HEK293 (cell line): ENCODE results near the gene CTIF.

ENCODE experiments used
- CTCF ChIA-PET: fragments of 350-600 bp; formaldehyde crosslinking; extraction: SDS; loops from one replicate; lab custom pipeline; 2021; ENCODE audit warnings: antibody characterized with exemption; lab: Yijun Ruan, JAX
- POLR2A ChIA-PET: fragments of 300-600 bp; formaldehyde crosslinking; extraction: SDS; loops from one replicate; lab custom pipeline; 2020; ENCODE audit warnings: antibody characterized with exemption, inconsistent platforms; lab: Yijun Ruan, JAX
- H3K27ac ChIP-seq: fragments of 200-500 bp; sonication (Bioruptor generic); 2 replicates; pipeline ENCODE4 v1.5.1; 2014; ENCODE audit warnings: low read depth, low read length, control low read depth, inconsistent platforms; ENCODE audit errors: extremely low read depth
- H3K36me3 ChIP-seq, 2 experiments: fragments of 200-500 bp in 1 of 2; sonication (Bioruptor generic) in 1 of 2; 1 replicate in 1 of 2; 2 replicates in 1 of 2; pipeline ENCODE4 v1.5.1; 2014 to 2017; ENCODE audit warnings: inconsistent platforms in 2 of 2, low read length in 2 of 2; ENCODE audit not compliant: control insufficient read depth in 2 of 2, insufficient read depth in 1 of 2
- H3K4me1 ChIP-seq: fragments of 200-500 bp; sonication (Bioruptor generic); 2 replicates; pipeline ENCODE4 v1.5.1; 2014; ENCODE audit warnings: mild to moderate bottlenecking, low read length, inconsistent platforms; ENCODE audit not compliant: control insufficient read depth, insufficient read depth
- H3K4me3 ChIP-seq: 2 replicates; pipeline ENCODE4 v1.5.1; 2011; ENCODE audit warnings: low read depth, mild to moderate bottlenecking, control low read depth, low read length, moderate library complexity
- H3K9me3 ChIP-seq: fragments of 200-500 bp; sonication (Bioruptor generic); 2 replicates; pipeline ENCODE4 v1.5.1; 2014; ENCODE audit warnings: low read depth, low read length, inconsistent platforms; ENCODE audit not compliant: control insufficient read depth, insufficient read depth
- EGR2 ChIP-seq: fragments of 450-650 bp; formaldehyde crosslinking; IDR thresholded peaks from 2 replicates; pipeline ENCODE4 v1.5.1; 2016; ENCODE audit warnings: low read depth, missing biosample characterization, missing genetic modification characterization
- GFI1B ChIP-seq: fragments of 450-650 bp; formaldehyde crosslinking; IDR thresholded peaks from 2 replicates; pipeline ENCODE4 v1.5.1; 2016; ENCODE audit warnings: missing biosample characterization, missing genetic modification characterization
- KLF17 ChIP-seq: fragments of 450-650 bp; formaldehyde crosslinking; IDR thresholded peaks from 2 replicates; pipeline ENCODE4 v1.5.1; 2016; ENCODE audit warnings: missing biosample characterization, missing genetic modification characterization
- KLF9 ChIP-seq: fragments of 450-650 bp; formaldehyde crosslinking; IDR thresholded peaks from 2 replicates; pipeline ENCODE4 v1.5.1; 2016; ENCODE audit warnings: missing biosample characterization, missing genetic modification characterization, low read depth
- PRDM10 ChIP-seq: fragments of 450-650 bp; formaldehyde crosslinking; IDR thresholded peaks from 2 replicates; pipeline ENCODE4 v1.5.1; 2016; ENCODE audit warnings: missing biosample characterization, missing genetic modification characterization
- PRDM4 ChIP-seq: fragments of 450-650 bp; formaldehyde crosslinking; IDR thresholded peaks from 2 replicates; pipeline ENCODE4 v1.5.1; 2017; ENCODE audit warnings: missing biosample characterization, missing genetic modification characterization
- ZFHX2 ChIP-seq: fragments of 450-650 bp; formaldehyde crosslinking; conservative IDR thresholded peaks from 2 replicates; pipeline ENCODE4 v1.5.1; 2016; ENCODE audit warnings: missing biosample characterization, missing genetic modification characterization
- ZFP37 ChIP-seq: fragments of 450-650 bp; formaldehyde crosslinking; IDR thresholded peaks from 2 replicates; pipeline ENCODE4 v1.5.1; 2016; ENCODE audit warnings: missing biosample characterization, missing genetic modification characterization
- ZNF169 ChIP-seq: fragments of 450-650 bp; formaldehyde crosslinking; IDR thresholded peaks from 2 replicates; pipeline ENCODE4 v1.5.1; 2016; ENCODE audit warnings: missing biosample characterization, missing genetic modification characterization
- ZNF175 ChIP-seq: fragments of 450-650 bp; formaldehyde crosslinking; IDR thresholded peaks from 2 replicates; pipeline ENCODE4 v1.5.1; 2016; ENCODE audit warnings: missing biosample characterization, missing genetic modification characterization
- ZNF19 ChIP-seq: fragments of 450-650 bp; formaldehyde crosslinking; IDR thresholded peaks from 2 replicates; pipeline ENCODE4; 2016; ENCODE audit warnings: missing biosample characterization, missing genetic modification characterization, low read depth
- ZNF324 ChIP-seq: fragments of 450-650 bp; formaldehyde crosslinking; IDR thresholded peaks from 2 replicates; pipeline ENCODE4 v1.5.1; 2016; ENCODE audit warnings: missing biosample characterization, missing genetic modification characterization
- ZNF521 ChIP-seq: fragments of 450-650 bp; formaldehyde crosslinking; IDR thresholded peaks from 2 replicates; pipeline ENCODE4 v1.5.1; 2017; ENCODE audit warnings: missing biosample characterization, mild to moderate bottlenecking, missing genetic modification characterization
- ZNF596 ChIP-seq: fragments of 450-650 bp; IDR thresholded peaks from 2 replicates; pipeline ENCODE4 v1.5.0; 2018; ENCODE audit warnings: missing biosample characterization, mild to moderate bottlenecking, missing genetic modification characterization, moderate library complexity
- ZNF707 ChIP-seq: fragments of 450-650 bp; formaldehyde crosslinking; IDR thresholded peaks from 2 replicates; pipeline ENCODE4 v1.5.1; 2016; ENCODE audit warnings: missing biosample characterization, missing genetic modification characterization
- ZSCAN18 ChIP-seq: fragments of 450-650 bp; formaldehyde crosslinking; IDR thresholded peaks from 2 replicates; pipeline ENCODE4 v1.5.1; 2016; ENCODE audit warnings: missing biosample characterization, missing genetic modification characterization

Gene CTIF

GRCh38 chr18:48893608-48894600, 355.1 kb downstream of the CTIF start:
- no peaks in the 10 kb centered on the region for H3K36me3 ChIP-seq
- no peak overlapping the region for H3K4me3 ChIP-seq
- ChIA-PET CTCF (interaction anchor here (0.8 kb wide), 1 partner anchor 117 kb away, joined by 3 read pairs; no protein-coding TSS in a partner anchor), POLR2A (interaction anchor here (1.4 kb wide), 1 partner anchor 58 kb away, joined by 7 read pairs; no protein-coding TSS in a partner anchor)
- H3K27ac ChIP-seq, result no peak overlapping the region
- TF ChIP-seq KLF9, result 0 out of 2 replicates have a peak, but pooled peaks have one; percentile 14
- no peak for TF ChIP-seq ZNF596 (tag by site-specific recombination)
- H3K4me1 ChIP-seq, result no peaks in the 10 kb centered on the region
- H3K9me3 ChIP-seq, result no peaks in the 10 kb centered on the region

GRCh38 chr18:48894799-48895346, 356.0 kb downstream of the CTIF start:
- no peak for TF ChIP-seq ZNF707 (tag by site-specific recombination)
- no peak for TF ChIP-seq KLF17 (tag by site-specific recombination)
- TF ChIP-seq PRDM10 (tag by site-specific recombination), result no peak
- no peak for TF ChIP-seq ZNF175 (tag by site-specific recombination)
- peak; percentile 80; the same call in 1 of the 2 replicates for TF ChIP-seq EGR2 (tag by site-specific recombination)
- no peak for TF ChIP-seq PRDM4 (tag by site-specific recombination)
- no peak for TF ChIP-seq ZNF324 (tag by site-specific recombination)
- no peak for TF ChIP-seq ZNF169 (tag by site-specific recombination)
- TF ChIP-seq ZNF19 (tag by site-specific recombination), result no peak
- peak; percentile 65 for TF ChIP-seq GFI1B
- no peak for TF ChIP-seq ZFP37 (tag by site-specific recombination)
- no peak for TF ChIP-seq ZNF521 (tag by site-specific recombination)
- peak; percentile 83 for TF ChIP-seq ZFHX2 (tag by site-specific recombination)
- no peak for TF ChIP-seq ZSCAN18 (tag by site-specific recombination)
- no peaks in the 10 kb centered on the region for H3K36me3 ChIP-seq
- H3K27ac ChIP-seq, result no peak overlapping the region
- POLR2A ChIA-PET, result interaction anchor here (0.6 to 1.4 kb wide), 2 partner anchors 57 to 104 kb away, joined by 3 to 7 read pairs; no protein-coding TSS in a partner anchor
- no peaks in the 10 kb centered on the region for H3K9me3 ChIP-seq
- CTCF ChIA-PET, result interaction anchor here (0.9 kb wide), 1 partner anchor 105 kb away, joined by 4 read pairs; no protein-coding TSS in a partner anchor
- H3K4me3 ChIP-seq, result no peak overlapping the region
- no peaks in the 10 kb centered on the region for H3K4me1 ChIP-seq
